ENCODE results near the gene KRTAP17-1.
"Not testable (repeated sequence)": the region's sequence is repeated elsewhere in the genome, so short reads cannot be mapped to it uniquely, and the experiment has no call there.

Gene KRTAP17-1

DNA sequence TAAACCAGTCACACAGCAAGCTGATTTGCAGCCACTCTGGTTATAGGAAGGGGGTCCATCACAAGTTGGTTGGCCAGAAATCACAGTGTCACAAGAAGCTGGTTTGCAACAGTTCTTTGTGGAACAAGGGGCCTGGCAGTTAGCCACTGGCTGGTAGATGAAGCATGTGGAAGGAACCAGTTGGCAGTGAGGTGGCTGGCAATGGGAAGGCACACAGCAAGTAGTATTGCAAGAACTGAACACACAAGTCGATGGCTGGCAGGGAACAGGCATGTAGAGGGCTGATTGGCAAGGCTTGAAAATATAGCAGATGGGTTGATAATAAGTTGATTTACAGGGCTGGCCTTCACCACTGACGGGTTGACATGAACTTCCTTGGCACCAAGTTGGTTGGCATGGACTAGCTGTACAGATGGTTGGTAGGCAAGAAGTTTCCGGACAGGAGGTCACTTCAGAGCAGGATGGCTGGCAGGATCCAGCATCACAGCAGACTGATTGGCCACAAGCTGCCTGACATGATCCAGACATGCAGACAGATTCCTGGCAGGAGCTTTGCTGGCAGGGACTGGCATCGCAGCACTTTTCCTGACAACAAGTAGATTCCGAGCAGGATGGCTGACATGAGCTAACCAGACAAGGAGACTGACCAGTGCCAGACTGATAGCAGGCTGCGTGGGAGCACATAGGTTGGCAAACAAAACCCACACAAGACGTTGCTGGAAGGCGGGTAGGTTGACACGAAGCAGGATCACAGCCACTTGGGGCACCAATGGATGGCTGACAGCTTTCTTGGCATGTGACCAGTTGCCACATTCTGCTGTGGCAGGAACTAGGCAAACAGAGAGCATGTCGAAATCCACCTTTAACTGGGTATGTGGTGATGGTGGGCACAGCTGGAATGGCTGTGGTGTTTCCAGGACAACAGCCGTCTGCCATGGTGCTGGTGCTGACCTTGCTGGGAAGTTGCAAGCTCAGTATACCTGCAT is 13.3 kb downstream of the KRTAP17-1 start, which contains the start of gene KRTAP29-1:
TSS of gene KRTAP29-1 (minus strand) at position 936 of the 986 bp plus-strand sequence. CDS start at position 936, 0 bp downstream.
- no peak for DNase-seq

DNA sequence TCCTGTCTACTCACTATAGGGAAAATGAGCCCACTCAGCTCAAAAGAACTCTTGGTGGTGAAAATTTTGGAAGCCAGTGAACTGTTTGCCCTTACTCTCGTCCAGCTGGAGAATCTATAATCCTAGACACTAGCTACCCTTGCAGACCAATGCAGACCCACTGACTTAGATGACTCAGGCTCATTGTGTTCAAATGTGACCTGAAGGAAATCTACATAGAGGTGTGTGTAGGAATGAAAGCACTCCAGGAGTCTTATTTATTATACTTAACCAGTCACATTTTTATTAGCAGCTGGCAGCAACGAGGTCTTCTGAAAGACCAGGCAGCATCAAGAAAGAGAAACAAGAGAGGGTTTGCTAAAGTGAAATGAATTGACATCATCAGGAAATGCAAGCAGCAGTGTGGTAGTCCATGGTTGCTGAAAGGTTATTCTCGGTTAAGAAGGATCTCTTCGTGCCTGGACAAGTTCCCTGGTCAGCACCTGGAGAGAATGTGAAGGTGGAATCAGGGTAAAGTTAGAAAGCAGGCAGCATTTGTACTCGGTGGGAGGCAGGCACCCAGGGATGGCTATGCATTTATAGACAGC is 14.2 kb downstream of the KRTAP17-1 start:
- no peak for DNase-seq

DNA sequence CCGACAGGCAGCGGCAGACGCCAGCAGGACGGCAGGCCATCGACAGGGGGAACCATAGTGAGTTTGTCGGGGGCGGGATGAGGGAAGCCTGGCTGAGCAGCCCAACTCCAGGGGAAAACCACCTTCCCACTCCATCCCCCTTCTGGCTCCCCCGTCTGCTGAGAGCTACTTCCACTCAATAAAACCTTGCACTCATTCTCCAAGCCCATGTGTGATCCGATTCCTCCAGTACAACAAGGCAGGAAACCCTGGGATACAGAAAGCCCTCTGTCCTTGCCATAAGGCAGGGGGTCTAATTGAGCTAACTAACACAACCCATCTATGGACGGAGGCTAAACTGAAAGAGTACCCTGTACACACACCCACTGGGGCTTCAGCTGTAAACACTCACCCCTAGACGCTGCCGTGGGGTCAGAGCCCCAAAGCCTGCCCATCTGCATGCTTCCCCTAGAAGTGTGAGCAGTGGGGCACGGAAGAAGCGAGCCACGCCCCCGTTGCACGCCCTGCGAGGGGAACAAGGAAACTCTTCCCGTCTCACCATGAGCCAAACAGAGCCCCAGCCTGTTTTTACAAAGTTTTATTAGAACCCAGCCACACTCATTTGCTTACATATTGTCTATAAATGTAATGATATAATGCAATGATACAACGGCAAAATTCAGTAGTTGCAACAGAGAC is 16.9 kb downstream of the KRTAP17-1 start:
- no peak for DNase-seq

DNA sequence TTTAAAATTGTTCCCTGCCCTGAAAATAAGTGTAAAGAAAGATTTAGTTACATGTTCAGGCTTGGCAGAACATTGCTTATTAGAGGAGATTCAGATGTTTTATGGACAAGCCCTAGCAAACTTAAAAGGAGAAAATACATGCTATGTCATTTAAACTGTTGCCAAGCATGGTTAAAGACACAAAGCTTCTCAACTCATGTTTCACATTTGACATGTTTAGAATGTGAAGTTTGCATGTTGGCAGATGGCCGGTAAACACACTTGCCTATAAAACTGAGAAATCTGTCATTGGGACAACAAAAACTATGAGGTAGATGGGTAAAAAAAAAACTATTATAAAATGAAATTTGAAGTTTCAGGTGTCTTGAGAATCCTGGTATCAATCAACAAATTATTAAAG is 18.7 kb downstream of the KRTAP17-1 start:
- no peak for DNase-seq

DNA sequence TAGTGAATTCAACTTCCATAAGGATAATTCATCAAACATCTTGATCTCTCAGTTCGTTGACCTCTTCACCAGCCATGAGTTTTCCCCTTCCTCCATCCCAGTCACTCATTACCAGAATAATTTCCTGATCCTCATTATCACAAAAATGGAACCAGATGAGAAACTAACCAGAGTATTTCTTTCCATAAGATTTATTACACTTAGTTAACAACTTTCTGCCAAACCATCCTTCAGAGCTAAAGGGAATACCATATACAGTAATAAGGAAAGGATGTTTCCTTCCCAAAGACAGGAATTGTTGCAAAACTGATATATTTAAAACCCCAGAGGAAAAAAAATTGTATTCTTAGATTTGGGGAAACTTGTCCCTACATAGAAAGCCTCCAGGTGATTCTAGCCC is 21.5 kb downstream of the KRTAP17-1 start:
- DNase-seq = no peak

DNA sequence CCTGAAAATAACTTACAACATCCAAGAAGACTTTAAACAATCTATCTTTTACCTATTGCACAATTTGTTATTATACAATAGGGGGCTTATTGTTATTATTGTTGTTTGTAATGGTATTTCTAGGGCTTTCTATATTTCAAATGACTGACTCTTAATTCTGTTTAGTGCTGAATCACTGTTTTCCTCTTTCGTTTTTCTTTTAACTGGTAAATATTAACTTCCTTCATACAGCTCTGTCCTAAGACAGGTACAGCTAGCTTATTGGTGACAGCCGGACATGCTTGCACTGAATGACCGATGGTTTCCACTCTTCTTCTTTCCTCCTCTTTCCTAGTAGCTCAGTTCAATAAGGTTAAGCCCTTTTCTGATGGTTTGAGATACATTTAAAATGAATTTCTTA is 28.5 kb downstream of the KRTAP17-1 start:
- DNase-seq = no peak

DNA sequence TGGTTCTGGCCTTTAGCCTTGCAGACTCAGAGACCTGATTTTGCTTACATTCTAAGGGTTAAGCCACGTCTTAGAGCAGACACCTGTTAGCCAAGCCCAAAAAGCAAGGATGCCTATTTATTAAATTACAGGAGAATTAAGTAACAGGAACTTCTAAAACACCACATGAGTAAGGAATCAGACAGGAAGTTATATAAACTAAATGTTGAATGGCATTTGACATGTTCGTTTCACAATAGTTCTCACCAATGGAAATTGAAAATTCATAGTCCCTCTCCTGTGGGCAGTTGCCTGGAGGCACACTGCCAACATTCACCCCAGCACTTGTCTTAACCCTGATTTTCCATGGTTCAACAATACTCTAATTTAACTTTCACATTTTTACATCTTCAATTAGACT is 31.0 kb downstream of the KRTAP17-1 start:
- no peak for DNase-seq

DNA sequence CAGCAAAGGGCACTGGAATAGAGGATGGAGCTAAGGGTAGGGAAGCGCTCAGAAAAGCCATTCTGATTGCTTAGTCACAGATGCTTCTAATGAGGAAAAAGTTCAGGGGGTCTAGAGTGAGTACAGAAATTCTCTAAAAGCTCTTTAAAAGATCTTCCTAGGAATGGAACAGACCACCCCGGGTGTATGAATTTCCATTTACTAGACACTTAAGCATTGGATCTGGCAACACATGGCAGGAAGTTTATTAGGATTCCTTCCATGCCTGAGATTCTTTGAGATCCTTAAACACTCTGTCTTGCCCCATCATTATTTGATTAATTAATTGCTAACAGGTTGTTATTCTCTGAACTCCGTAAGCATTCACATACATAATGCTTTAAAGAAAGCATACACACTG is 31.5 kb downstream of the KRTAP17-1 start:
- no peak for DNase-seq

DNA sequence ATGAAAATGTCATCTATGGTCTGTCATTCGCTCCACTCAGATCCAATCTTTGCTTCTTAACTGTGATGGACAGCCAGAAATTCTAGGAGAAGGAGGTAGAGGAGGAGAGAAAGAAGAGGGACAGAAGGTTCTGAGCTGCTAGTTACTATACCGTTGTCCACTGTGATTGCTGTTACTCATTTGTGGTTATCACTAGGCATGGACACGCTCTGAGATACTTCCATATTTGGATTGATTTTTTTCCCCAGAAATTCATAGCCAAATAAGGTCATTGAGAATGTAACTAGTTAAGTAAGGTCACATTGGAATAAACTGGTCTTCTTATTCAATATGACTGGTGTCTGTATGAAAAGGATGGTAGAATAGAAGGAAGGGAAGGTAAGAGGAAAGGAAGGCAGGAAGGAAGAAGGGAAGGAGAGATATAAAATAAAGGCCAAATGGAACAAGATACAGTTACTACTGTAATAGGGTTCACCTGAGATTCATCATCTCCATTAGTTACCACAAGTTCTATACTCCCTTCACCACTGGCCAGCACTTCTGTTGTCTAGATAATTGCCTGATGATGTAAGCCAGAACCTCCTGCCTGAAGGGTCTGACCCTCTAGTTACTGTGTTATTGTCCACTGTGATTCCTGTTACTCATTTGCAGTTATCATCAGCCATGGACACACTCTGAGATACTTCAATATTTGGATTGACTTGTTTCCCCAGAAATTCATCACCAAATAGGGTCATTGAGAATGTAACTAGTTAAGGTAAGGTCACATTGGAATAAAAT is 37.1 kb downstream of the KRTAP17-1 start:
- no peak for DNase-seq

DNA sequence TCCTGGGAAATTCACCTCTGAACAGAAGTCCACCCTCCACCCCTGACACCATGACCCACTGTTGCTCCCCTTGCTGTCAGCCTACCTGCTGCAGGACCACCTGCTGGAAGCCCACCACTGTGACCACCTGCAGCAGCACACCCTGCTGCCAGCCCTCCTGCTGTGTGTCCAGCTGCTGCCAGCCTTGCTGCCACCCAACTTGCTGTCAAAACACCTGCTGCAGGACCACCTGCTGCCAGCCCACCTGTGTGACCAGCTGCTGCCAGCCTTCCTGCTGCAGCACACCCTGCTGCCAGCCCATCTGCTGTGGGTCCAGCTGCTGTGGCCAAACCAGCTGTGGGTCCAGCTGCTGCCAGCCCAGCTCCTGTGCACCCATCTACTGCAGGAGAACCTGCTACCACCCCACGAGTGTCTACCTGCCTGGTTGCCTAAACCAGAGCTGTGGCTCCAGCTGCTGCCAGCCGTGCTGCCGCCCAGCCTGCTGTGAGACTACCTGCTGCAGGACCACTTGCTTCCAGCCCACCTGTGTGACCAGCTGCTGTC is 39.8 kb downstream of the KRTAP17-1 start, which contains the start of gene KRTAP9-7:
TSS of gene KRTAP9-7 (plus strand) at position 51 of the 543 bp plus-strand sequence. CDS start at position 51, 0 bp downstream.
- not testable (repeated sequence) for DNase-seq

DNA sequence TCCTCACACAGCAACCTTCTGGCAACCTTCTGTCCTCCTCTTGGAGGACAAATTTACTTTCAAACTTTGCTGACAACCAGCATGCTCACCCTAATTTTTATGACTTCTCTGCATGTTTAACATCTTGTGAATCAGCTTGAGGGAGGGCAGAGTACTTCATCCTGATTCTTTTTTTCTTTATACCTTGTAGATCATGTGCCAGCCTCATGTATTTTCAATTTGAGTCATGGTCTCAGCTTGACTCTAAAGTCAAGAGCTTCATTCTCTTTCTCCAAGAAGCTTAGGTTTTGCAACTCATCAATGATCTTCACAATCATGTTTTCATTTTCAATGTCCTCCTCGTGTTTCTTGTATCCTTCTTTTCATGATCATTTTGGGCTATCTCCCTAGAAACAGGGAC is 43.7 kb downstream of the KRTAP17-1 start:
- DNase-seq = no peak

DNA sequence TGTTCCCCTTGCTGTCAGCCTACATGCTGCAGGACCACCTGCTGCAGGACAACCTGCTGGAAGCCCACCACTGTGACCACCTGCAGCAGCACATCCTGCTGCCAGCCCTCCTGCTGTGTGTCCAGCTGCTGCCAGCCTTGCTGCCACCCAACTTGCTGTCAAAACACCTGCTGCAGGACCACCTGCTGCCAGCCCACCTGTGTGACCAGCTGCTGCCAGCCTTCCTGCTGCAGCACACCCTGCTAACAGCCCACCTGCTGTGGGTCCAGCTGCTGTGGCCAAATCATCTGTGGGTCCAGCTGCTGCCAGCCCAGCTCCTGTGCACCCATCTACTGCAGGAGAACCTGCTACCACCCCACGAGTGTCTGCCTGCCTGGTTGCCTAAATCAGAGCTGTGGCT is 44.2 kb downstream of the KRTAP17-1 start:
- DNase-seq = not testable (repeated sequence)

DNA sequence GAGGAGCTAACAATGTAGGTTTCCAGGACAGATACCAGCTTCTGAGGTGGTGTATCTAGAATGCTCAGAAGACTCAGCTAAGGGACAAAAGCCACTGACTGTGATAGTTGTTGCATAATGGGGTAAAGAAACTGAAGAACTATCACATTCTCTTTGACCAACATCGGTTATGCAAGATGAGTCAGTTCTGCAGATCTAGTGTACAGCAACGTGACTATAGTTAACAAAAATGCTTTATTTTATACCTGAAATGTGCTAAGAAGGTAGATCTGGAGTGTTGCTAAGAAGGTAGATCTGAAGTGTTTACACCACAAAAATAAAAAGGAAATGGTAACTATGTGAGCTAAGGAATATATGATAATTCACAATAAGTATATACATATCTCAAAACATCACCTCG is 47.8 kb downstream of the KRTAP17-1 start:
- no peak for DNase-seq

DNA sequence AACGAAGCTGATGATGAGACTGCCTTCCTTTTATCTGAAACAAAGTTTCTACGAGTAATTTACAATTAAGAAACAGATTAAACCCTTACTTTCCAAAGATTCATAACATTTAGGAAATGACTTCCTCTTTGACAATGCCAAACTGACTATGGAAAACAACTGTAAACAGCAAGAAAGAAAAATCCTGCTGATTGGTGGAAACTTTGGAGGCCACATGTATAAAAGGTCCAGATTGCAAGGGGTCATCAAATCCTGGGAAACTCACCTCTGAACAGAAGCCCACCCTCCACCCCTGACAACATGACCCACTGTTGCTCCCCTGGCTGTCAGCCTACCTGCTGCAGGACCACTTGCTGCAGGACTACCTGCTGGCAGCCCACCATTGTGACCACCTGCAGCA is 50.4 kb downstream of the KRTAP17-1 start, which contains the start of gene KRTAP9-6:
TSS of gene KRTAP9-6 (plus strand) at position 301 of the 400 bp plus-strand sequence. CDS start at position 301, 0 bp downstream.
- DNase-seq = no peak

Data from T-helper 9 cell (primary cell).